HepG2 (cell line): ENCODE results near the gene ATRAID. TPM values are rescaled to one million over a fixed set of nuclear protein-coding genes. Genes with fewer than 3 reads are reported as not detected.

Source experiments
- CAMTA2 ChIP-seq: sonication (generic); formaldehyde crosslinking; IDR thresholded peaks from 2 replicates; pipeline ENCODE4 v1.4.0; 2020; ENCODE audit warnings: mild to moderate bottlenecking, missing genetic modification reagents, borderline replicate concordance
- CREM ChIP-seq, 2 experiments: sonication (generic) in 1 of 2; formaldehyde crosslinking in 1 of 2; IDR thresholded peaks; 2 replicates each; pipeline versions ENCODE4 v1.4.0 to v1.6.1; 2016 to 2020; ENCODE audit warnings: antibody characterized with exemption in 1 of 2, mild to moderate bottlenecking in 1 of 2, missing genetic modification reagents in 1 of 2
- FOXA1 ChIP-seq, 2 experiments: fragments of 450-650 bp in 1 of 2; sonication (generic) in 1 of 2; formaldehyde crosslinking in 1 of 2; IDR thresholded peaks; 2 replicates each; pipeline versions ENCODE4 v1.4.0 to v1.6.1; 2016 to 2020; ENCODE audit warnings: missing genetic modification reagents in 1 of 2
- KIAA2018 ChIP-seq: sonication (generic); formaldehyde crosslinking; IDR thresholded peaks from 2 replicates; pipeline ENCODE4 v1.5.0; 2020; ENCODE audit warnings: mild to moderate bottlenecking, missing genetic modification reagents, borderline replicate concordance
- MBNL3 ChIP-seq: fragments of 250-450 bp; sonication (Bioruptor Pico); conservative IDR thresholded peaks from 2 replicates; pipeline ENCODE4 v1.8.0; 2022; ENCODE audit warnings: mild to moderate bottlenecking, inconsistent platforms
- NR2C2 ChIP-seq: sonication (generic); formaldehyde crosslinking; IDR thresholded peaks from 2 replicates; pipeline ENCODE4 v1.4.0; 2020; ENCODE audit warnings: missing genetic modification reagents, mild to moderate bottlenecking, moderate library complexity, borderline replicate concordance
- RELA ChIP-seq: sonication (generic); formaldehyde crosslinking; IDR thresholded peaks from 2 replicates; pipeline ENCODE4 v1.4.0; 2020; ENCODE audit warnings: missing genetic modification reagents
- SMAD1 ChIP-seq: sonication (generic); formaldehyde crosslinking; IDR thresholded peaks from 2 replicates; pipeline ENCODE4 v1.4.0; 2020; ENCODE audit warnings: missing genetic modification reagents, low read depth, mild to moderate bottlenecking, borderline replicate concordance
- SMARCC2 ChIP-seq: fragments of 450-650 bp; IDR thresholded peaks from 2 replicates; pipeline ENCODE4 v1.6.1; 2017; ENCODE audit warnings: antibody characterized with exemption, mild to moderate bottlenecking
- YEATS4 ChIP-seq: sonication (generic); formaldehyde crosslinking; IDR thresholded peaks from 2 replicates; pipeline ENCODE4 v1.4.0; 2020; ENCODE audit warnings: missing genetic modification reagents, borderline replicate concordance
- ZBTB2 ChIP-seq: sonication (generic); formaldehyde crosslinking; IDR thresholded peaks from 2 replicates; pipeline ENCODE4 v1.8.0; 2022; ENCODE audit warnings: low read depth, missing genetic modification reagents
- ZC3H13 ChIP-seq: sonication (generic); formaldehyde crosslinking; IDR thresholded peaks from 2 replicates; pipeline ENCODE4 v1.8.1; 2023; ENCODE audit warnings: mild to moderate bottlenecking, missing genetic modification reagents, moderate library complexity
- ZMAT3 ChIP-seq: sonication (generic); formaldehyde crosslinking; conservative IDR thresholded peaks from 2 replicates; pipeline ENCODE4 v1.7.0; 2021; ENCODE audit warnings: missing genetic modification reagents
- ZMYM3 ChIP-seq: sonication (generic); formaldehyde crosslinking; IDR thresholded peaks from 2 replicates; pipeline ENCODE4 v1.5.1; 2020; ENCODE audit warnings: mild to moderate bottlenecking, missing genetic modification reagents
- ZNF510 ChIP-seq: sonication (generic); formaldehyde crosslinking; IDR thresholded peaks from 2 replicates; pipeline ENCODE4 v1.4.0; 2020; ENCODE audit warnings: low read depth, mild to moderate bottlenecking, missing genetic modification reagents
- ZNF790 ChIP-seq: sonication (generic); formaldehyde crosslinking; IDR thresholded peaks from 2 replicates; pipeline ENCODE4 v1.8.0; 2022; ENCODE audit warnings: missing genetic modification reagents, mild to moderate bottlenecking, borderline replicate concordance
- polyA plus RNA-seq, 8 experiments: library from polyadenylated mRNA; depleted of rRNA in 3 of 8; stranded (reverse) in 7 of 8; unstranded in 1 of 8; fragments of >200 nt; fragmentation: Illumina TruSeq in 4 of 8; extraction: Trizol in 4 of 8; gene quantifications; 2 replicates each; pipeline versions ENCODE4 v1.2.1 to v1.2.3, GENCODE V29; 2011 to 2016; ENCODE audit warnings: low read depth in 4 of 8, missing spikeins in 1 of 8, mixed read lengths in 1 of 8; ENCODE audit not compliant: insufficient read depth in 1 of 8
- total RNA-seq, 5 experiments: library from RNA; depleted of rRNA; stranded (reverse); fragments of >200 nt; fragmentation: Illumina TruSeq; extraction: Trizol; gene quantifications; 2 replicates each; pipeline ENCODE4 v1.2.3, GENCODE V29; 2016; ENCODE audit warnings: low read depth in 1 of 5
- TF ChIP-seq, protein P1 (sequence below): sonication (generic); formaldehyde crosslinking; IDR thresholded peaks from 2 replicates; pipeline ENCODE4 v1.8.0; 2022; ENCODE audit warnings: mild to moderate bottlenecking, missing genetic modification reagents

The ATRAID gene
- total and polyA plus RNA-seq, 2 of the 13 experiments (the other 11 are each of a cell fraction or from before 2014, with no cell fraction given), result 207 to 382 TPM

DNA sequence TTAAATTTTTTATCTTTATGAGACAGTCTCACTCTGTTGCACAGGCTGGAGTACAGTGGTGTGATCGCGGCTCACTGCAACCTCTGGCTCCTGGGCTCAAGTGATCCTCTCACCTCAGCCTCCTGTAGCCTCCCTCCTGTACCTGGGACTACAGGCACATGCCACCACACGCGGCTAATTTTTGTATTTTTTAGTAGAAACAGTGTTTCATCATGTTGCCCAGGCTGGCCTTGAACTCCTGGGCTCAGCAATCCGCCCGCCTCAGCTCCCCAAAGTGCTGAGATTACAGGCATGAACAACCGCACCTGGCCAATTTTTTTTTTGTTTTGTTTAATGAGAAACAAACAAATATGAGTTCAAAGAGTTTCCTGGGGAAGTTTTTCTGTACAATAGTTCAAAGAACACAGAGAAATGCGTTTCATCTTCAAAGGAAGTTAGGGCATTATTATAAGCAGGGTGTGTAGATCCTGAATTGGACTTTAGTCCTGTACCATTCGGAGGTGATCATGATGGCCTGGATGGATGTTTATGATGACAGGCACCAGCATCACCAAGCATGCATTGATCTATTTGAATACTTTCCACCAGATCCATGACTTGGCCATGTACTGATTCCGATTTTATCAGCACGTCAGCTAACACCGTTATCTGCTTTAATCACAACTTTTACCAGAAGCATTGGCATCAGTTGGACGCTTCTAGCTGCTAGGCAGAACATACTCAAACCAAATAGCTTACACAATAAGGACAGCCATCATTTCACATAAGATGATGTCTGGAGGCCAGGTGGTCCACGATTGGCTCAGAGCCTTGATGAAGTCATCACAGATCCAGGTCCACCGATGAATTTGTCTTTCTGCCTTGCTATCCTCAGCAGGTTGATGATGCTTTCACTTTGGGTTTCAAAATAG, 34.1 kb upstream of the ATRAID start (continued):
- TF ChIP-seq, protein P1, sequence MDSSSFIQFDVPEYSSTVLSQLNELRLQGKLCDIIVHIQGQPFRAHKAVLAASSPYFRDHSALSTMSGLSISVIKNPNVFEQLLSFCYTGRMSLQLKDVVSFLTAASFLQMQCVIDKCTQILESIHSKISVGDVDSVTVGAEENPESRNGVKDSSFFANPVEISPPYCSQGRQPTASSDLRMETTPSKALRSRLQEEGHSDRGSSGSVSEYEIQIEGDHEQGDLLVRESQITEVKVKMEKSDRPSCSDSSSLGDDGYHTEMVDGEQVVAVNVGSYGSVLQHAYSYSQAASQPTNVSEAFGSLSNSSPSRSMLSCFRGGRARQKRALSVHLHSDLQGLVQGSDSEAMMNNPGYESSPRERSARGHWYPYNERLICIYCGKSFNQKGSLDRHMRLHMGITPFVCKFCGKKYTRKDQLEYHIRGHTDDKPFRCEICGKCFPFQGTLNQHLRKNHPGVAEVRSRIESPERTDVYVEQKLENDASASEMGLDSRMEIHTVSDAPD (CRISPR knock-in tag), result peak; percentile 96
- TF ChIP-seq RELA (CRISPR knock-in tag), result no peak
- peak; percentile 69; the same call in 1 of the 2 replicates for TF ChIP-seq ZBTB2 (CRISPR knock-in tag)
- no peak for TF ChIP-seq ZNF510
- TF ChIP-seq SMAD1 (CRISPR knock-in tag), result no peak
- TF ChIP-seq MBNL3 (CRISPR knock-in tag), result no peak
- TF ChIP-seq FOXA1 (IDR thresholded peaks at IDR 0.05), result no peak
- TF ChIP-seq FOXA1 (CRISPR knock-in tag; IDR thresholded peaks at IDR 0.05), result peak; percentile 74; the same call in 1 of the 2 replicates
- no peak for TF ChIP-seq SMARCC2
- peak; percentile 94 for TF ChIP-seq ZMAT3 (CRISPR knock-in tag)
- TF ChIP-seq CAMTA2, result no peak
- peak; percentile 79 for TF ChIP-seq ZC3H13 (CRISPR knock-in tag)
- TF ChIP-seq ZMYM3 (CRISPR knock-in tag), result peak; percentile 94
- TF ChIP-seq CREM (IDR thresholded peaks at IDR 0.05), result peak; percentile 97
- no peak for TF ChIP-seq CREM (CRISPR knock-in tag; IDR thresholded peaks at IDR 0.05)
- 0 out of 2 replicates have a peak, but pooled peaks have one; percentile 81 for TF ChIP-seq ZNF790
- TF ChIP-seq YEATS4 (CRISPR knock-in tag), result peak; percentile 41; the same call in 1 of the 2 replicates
- peak; percentile 88 for TF ChIP-seq NR2C2 (CRISPR knock-in tag)
- TF ChIP-seq KIAA2018 (CRISPR knock-in tag), result 0 out of 2 replicates have a peak, but pooled peaks have one; percentile 67
